Endothelial cell of umbilical vein (primary cell): ENCODE results near the gene S100Z. TPM values are rescaled to one million over a fixed set of nuclear protein-coding genes. Genes with fewer than 3 reads are reported as not detected.

Experiments
- BruUV-seq: library from RNA; stranded (reverse); fragments of 400-500 nt; replicated peaks from 2 replicates; lab custom pipeline; 2021; lab: Mats Ljungman, UMichigan
- CTCF ChIA-PET: fragments of 300-600, 350-600 bp; sonication (Branson Sonifier 250); formaldehyde crosslinking; loops from one replicate; lab custom pipeline; 2021; ENCODE audit warnings: antibody characterized with exemption, inconsistent platforms; lab: Charles Lee
- POLR2A ChIA-PET: fragments of 300-600, 350-600 bp; sonication (Branson Sonifier 250); formaldehyde crosslinking; loops from one replicate; lab custom pipeline; 2021; ENCODE audit warnings: antibody characterized with exemption, inconsistent platforms; lab: Charles Lee
- DNase-seq: peaks from one replicate; pipeline ENCODE4 v3.0.0-alpha.2; 2011; ENCODE audit warnings: low read depth, low spot score
- FAIRE-seq: peaks from 2 replicates; lab custom pipeline; 2011; peaks lifted over from hg19 to GRCh38; lab: Jason Lieb, UNC
- H2AFZ ChIP-seq: 2 replicates; pipeline ENCODE4 v1.6.0; 2012; ENCODE audit warnings: low read depth, low read length, control low read depth, inconsistent platforms
- H3K27ac ChIP-seq: 2 replicates; pipeline ENCODE4 v1.5.1; 2011; ENCODE audit warnings: low read depth, mild to moderate bottlenecking, control low read depth, low read length, moderate library complexity; ENCODE audit not compliant: insufficient read depth
- H3K27me3 ChIP-seq, 2 experiments: 2 replicates each; pipeline versions ENCODE4 v1.6.0 to v1.6.1; 2011; ENCODE audit warnings: low read length in 2 of 2, mixed read lengths in 1 of 2; ENCODE audit not compliant: control insufficient read depth in 2 of 2, insufficient read depth in 2 of 2
- H3K36me3 ChIP-seq, 2 experiments: 2 replicates in 1 of 2; 3 replicates in 1 of 2; pipeline ENCODE4 v1.5.1; 2011; ENCODE audit warnings: low read length in 2 of 2, mild to moderate bottlenecking in 1 of 2, moderate library complexity in 1 of 2; ENCODE audit not compliant: control insufficient read depth in 2 of 2, insufficient read depth in 2 of 2; ENCODE audit errors: extremely low read depth in 1 of 2
- H3K4me1 ChIP-seq: 3 replicates; pipeline ENCODE4 v1.5.1; 2011; ENCODE audit warnings: mild to moderate bottlenecking, low read length; ENCODE audit not compliant: control insufficient read depth, insufficient read depth; ENCODE audit errors: extremely low read depth
- H3K4me2 ChIP-seq: 2 replicates; pipeline ENCODE4 v1.6.1; 2011; ENCODE audit warnings: low read length, control low read depth, mixed read lengths; ENCODE audit not compliant: insufficient read depth
- H3K4me3 ChIP-seq, 3 experiments: fragments of 200-600 bp in 1 of 3; sonication (generic), shearing (Covaris generic) in 1 of 3; replicated peaks in 1 of 3; 2 replicates each; pipeline ENCODE4 v1.5.1; 2011 to 2016; ENCODE audit warnings: control low read depth in 3 of 3, low read length in 3 of 3, mild to moderate bottlenecking in 2 of 3, inconsistent platforms in 1 of 3, low read depth in 1 of 3, moderate library complexity in 1 of 3; ENCODE audit not compliant: insufficient read depth in 1 of 3
- H3K79me2 ChIP-seq: 2 replicates; pipeline ENCODE4 v1.6.0; 2012; ENCODE audit warnings: low read length, inconsistent platforms; ENCODE audit not compliant: control insufficient read depth, insufficient read depth
- H3K9ac ChIP-seq: replicated peaks from 2 replicates; pipeline ENCODE3; 2011; ENCODE audit warnings: low read length, control low read depth; ENCODE audit not compliant: insufficient read depth; ENCODE audit errors: extremely low read depth
- H3K9me1 ChIP-seq: replicated peaks from 3 replicates; pipeline ENCODE4 v1.6.0; 2011; ENCODE audit warnings: mild to moderate bottlenecking, low read length; ENCODE audit not compliant: control insufficient read depth, insufficient read depth; ENCODE audit errors: extremely low read depth
- H3K9me3 ChIP-seq: replicated peaks from 2 replicates; pipeline ENCODE4 v1.5.1; 2012; ENCODE audit warnings: low read length, inconsistent platforms; ENCODE audit not compliant: control insufficient read depth, insufficient read depth
- H4K20me1 ChIP-seq: replicated peaks from 2 replicates; pipeline ENCODE3; 2011; ENCODE audit warnings: mild to moderate bottlenecking, low read length; ENCODE audit not compliant: control insufficient read depth, insufficient read depth; ENCODE audit errors: extremely low read depth
- CTCF ChIP-seq, 2 donors: IDR thresholded peaks; 1 replicate in 1 of 2; 2 replicates in 1 of 2; pipeline ENCODE4 v1.5.1; 2011; ENCODE audit warnings: low read length in 2 of 2, mild to moderate bottlenecking in 2 of 2, moderate library complexity in 2 of 2, control low read depth in 1 of 2, inconsistent platforms in 1 of 2, low read depth in 1 of 2; ENCODE audit not compliant: insufficient read depth in 1 of 2; ENCODE audit errors: extremely low read depth in 1 of 2
- EZH2 ChIP-seq: IDR thresholded peaks from 2 replicates; pipeline ENCODE4 v1.6.1; 2012; ENCODE audit warnings: borderline replicate concordance, low read depth, mild to moderate bottlenecking, moderate library complexity, low read length, inconsistent platforms; ENCODE audit not compliant: severe bottlenecking
- GATA2 ChIP-seq: IDR thresholded peaks from 2 replicates; pipeline ENCODE4 v1.7.0; 2011; ENCODE audit warnings: low read depth, mild to moderate bottlenecking, moderate library complexity, mixed read lengths, low read length; ENCODE audit not compliant: insufficient read length, insufficient read depth
- JUN ChIP-seq: IDR thresholded peaks from 2 replicates; pipeline ENCODE4 v1.6.1; 2011; ENCODE audit warnings: borderline replicate concordance, low read depth; ENCODE audit not compliant: insufficient read length, insufficient read depth
- MAX ChIP-seq: IDR thresholded peaks from 2 replicates; pipeline ENCODE4 v1.6.1; 2011; ENCODE audit not compliant: insufficient read depth, insufficient read length
- POLR2A ChIP-seq: IDR thresholded peaks from 2 replicates; pipeline ENCODE4 v1.6.1; 2012; ENCODE audit warnings: low read depth, mild to moderate bottlenecking, control low read depth, low read length
- POLR2AphosphoS5 ChIP-seq: IDR thresholded peaks from 2 replicates; pipeline ENCODE4 v1.6.1; 2012; ENCODE audit warnings: low read depth, mild to moderate bottlenecking, control low read depth, low read length, moderate library complexity; ENCODE audit not compliant: insufficient read depth
- dilution Hi-C: fragments of 300-500 bp; cut with MboI; formaldehyde crosslinking; loops from one replicate; pipeline ENCODE4 v1.15.0; 2019; ENCODE audit warnings: low sequenced_read_pairs; ENCODE audit not compliant: extremely low pct_ligation_motif_present
- intact Hi-C: fragments of 100-400 bp; cut with micrococcal nuclease; formaldehyde crosslinking; loops from one replicate; pipeline ENCODE4 v1.10.0; 2022
- polyA plus RNA-seq, 4 experiments: library from polyadenylated mRNA; depleted of rRNA in 3 of 4; stranded (reverse) in 3 of 4; unstranded in 1 of 4; fragments of >200 nt; gene quantifications; 2 replicates each; pipeline versions ENCODE4 v1.2.1 to v1.2.3, GENCODE V29; 2011 to 2012; ENCODE audit warnings: missing spikeins in 1 of 4
- total RNA-seq: library from RNA; stranded (reverse); gene quantifications from 2 replicates; pipeline ENCODE4 v1.2.3, GENCODE V29; 2021

The S100Z gene
- total and polyA plus RNA-seq, 2 donors (not counting 3 experiments of a cell fraction or from before 2014, with no cell fraction given) = not detected

DNA sequence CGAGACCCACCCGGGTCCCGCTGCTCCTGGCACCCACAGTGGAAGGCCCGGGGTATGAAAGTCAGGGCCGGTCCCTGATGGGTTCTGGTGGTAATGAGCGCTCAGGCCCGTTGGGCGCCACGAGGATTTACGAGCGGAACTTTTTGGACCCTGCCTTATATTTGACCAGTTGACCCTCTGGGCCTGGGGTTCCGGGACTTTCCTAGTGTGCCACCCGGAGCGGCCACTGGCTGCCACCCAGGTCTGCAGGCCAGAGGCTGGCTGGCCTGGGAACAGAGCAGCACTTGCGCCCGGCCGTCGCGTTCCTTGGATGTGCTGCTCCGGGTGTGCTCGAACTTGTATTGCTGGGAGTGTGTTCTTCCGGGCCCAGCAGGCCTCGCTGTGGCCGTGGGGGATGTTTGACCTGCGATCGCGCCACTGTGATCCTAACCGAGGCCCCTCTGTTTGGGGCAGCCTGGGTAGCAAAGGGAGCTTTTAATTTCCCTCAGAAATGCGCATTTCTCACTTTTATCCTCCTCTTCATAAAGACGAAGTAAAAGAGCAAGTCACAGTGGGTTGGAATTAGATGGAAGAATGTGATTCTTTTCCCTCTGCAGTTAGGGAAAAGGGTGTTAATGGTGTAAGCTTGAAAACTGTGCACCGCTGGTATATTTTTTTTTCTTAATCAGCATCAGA, 29.8 kb upstream of the S100Z start:
- H2AFZ ChIP-seq = peak overlapping the region; percentile 51
- peaks cover 40% of the 10 kb centered on the region for H3K79me2 ChIP-seq
- peak overlapping the region; percentile 75 for H3K27ac ChIP-seq
- H3K9me1 ChIP-seq = no peaks in the 10 kb centered on the region
- POLR2A ChIA-PET = interaction anchor here (1.1 to 1.7 kb wide), 2 partner anchors 14 to 30 kb away, joined by 3 to 6 read pairs; no protein-coding TSS in a partner anchor
- no peaks in the 10 kb centered on the region for H3K9me3 ChIP-seq
- no peak for FAIRE-seq
- H3K36me3 ChIP-seq = no peaks in the 10 kb centered on the region
- H3K4me2 ChIP-seq = peak overlapping the region; percentile 84
- intact Hi-C loops (loop anchor here (2.0 to 5.0 kb wide), 2 partner anchors 45 to 103 kb away; partner anchors contain the start of gene F2R), dilution Hi-C loops (loop anchor here (25.0 kb wide), 1 partner anchor 133 kb away; no protein-coding TSS in a partner anchor)
- no peak for TF ChIP-seq POLR2AphosphoS5
- TF ChIP-seq CTCF (IDR thresholded peaks at IDR 0.05; ENCODE audit: extremely low read depth in 1 of 2, insufficient read depth in 1 of 2, low read depth in 1 of 2, low read length in 2 of 2) = no peak
- no peak for TF ChIP-seq JUN
- TF ChIP-seq MAX = no peak
- no peak for TF ChIP-seq POLR2A
- no peak for TF ChIP-seq GATA2
- no peak for TF ChIP-seq EZH2
- peak overlapping the region; percentile 68 to 82 (median 80) for H3K4me3 ChIP-seq
- no TSS peak for BruUV-seq
- peak overlapping the region; percentile 88 for H3K9ac ChIP-seq
- CTCF ChIA-PET = interaction anchor here (0.6 to 6.9 kb wide), 7 partner anchors 11 to 218 kb away, joined by 3 to 57 read pairs (median 8); no protein-coding TSS in a partner anchor
- H4K20me1 ChIP-seq = no peaks in the 10 kb centered on the region
- H3K4me1 ChIP-seq = peaks cover 18% of the 10 kb centered on the region
- no peaks in the 10 kb centered on the region for H3K27me3 ChIP-seq
- DNase-seq = no peak
